GM08714 (cell line): ENCODE results near the gene CTNNA2.

Experiments used
- H3K4me3 ChIP-seq: fragments of 200-500 bp; sonication (Bioruptor generic); 2 replicates; pipeline ENCODE4 v1.5.1; 2014; ENCODE audit warnings: mild to moderate bottlenecking, low read length, inconsistent platforms
- ZNF274 ChIP-seq: IDR thresholded peaks from 2 replicates; pipeline ENCODE4 v1.6.1; 2012; ENCODE audit warnings: mild to moderate bottlenecking, low read depth, low read length

Gene CTNNA2

DNA sequence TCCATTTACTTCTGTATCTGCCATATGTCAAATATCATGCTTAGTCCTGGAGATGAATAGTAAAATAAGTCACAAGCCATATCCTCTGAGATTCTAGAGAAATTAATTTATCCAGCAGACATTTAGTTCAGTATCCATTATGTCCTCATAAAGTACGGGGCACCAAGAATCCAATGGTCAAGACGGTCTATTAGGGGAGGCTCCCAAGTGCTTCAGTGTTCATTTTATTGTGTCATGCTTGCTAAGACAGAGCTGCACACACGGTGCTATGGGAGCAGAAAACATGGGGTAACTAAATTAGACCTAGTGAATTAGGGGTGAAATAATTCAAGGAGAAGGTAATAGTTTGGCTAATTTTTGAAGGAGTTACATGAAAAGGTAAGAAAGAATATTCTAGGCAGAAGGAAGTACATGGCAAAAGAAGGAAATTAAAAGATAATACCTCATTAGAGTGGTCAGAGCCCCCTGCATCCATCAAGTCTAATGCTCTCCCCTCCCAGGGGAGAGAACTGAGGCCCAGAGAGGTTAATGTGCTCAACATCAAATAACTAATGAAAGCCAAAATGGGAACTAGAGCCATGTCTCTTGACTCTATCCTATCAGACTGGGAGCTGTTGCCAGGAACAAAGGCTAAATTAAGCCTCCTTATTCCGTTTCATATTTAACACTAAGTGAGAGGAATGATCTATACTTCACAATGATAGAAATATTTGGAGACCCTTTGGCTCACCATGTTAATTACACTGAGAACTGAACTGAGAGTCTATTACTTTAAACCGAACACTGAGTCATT lies 433.0 kb downstream of the CTNNA2 start:
- TF ChIP-seq ZNF274, result no peak
- no peak overlapping the region for H3K4me3 ChIP-seq

DNA sequence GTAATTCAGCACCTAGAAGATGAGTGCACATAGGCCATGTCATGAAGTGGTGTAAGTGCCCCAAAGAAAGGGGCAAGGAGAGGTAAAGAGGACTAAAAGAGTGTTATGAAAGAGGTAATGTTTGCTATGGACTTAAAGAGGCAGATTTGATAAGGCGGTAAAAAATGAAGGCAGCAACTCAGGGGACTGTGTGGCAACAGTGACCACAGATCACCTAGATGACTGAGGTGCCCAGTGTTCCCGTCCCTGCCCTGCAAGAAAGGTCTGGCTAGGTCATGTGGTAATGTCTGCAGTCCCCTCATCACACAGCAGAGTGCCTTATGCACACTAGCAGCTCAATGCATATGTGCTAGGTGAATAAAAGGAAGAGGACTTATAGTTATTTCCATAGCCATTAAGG lies 434.9 kb downstream of the CTNNA2 start:
- H3K4me3 ChIP-seq, result no peak overlapping the region
- TF ChIP-seq ZNF274, result no peak

DNA sequence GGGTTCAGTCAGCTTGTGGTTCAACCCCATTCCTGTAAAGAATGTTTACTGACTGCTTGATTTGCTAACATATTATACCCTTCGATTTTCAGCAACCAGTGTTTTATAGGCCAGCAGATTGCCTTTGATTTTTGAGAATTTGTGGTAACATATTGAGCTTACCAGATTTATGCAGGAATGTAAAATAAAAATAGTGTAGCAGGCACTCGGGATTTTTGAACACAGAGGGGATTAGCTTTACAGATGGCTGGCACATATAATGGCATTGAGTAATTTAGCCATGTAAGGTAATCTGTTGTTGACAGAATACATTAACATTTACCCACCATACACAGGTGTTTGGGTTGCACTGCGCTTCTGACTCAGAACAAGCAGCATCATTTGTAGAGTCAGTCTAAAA lies 437.7 kb downstream of the CTNNA2 start:
- no peak overlapping the region for H3K4me3 ChIP-seq
- no peak for TF ChIP-seq ZNF274

DNA sequence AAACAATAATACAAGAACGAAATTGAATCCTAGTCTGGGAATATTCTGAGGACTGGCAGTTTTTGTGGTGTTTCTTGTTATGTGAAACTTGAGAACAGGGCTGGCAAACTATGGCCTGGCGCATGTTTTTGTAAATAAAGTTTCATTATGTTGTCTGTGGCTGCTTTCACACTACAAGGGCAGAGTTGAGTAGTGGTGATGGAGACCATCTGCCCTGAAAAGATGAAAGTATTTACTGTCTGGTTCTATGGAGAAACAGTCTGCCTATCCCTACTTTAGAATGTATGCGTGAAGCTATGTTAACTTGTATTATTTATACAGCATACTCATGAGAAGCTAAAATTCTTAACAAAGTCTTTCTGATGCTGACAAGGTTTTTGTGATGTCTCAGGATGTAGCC lies 439.8 kb downstream of the CTNNA2 start:
- no peak overlapping the region for H3K4me3 ChIP-seq
- TF ChIP-seq ZNF274, result no peak

DNA sequence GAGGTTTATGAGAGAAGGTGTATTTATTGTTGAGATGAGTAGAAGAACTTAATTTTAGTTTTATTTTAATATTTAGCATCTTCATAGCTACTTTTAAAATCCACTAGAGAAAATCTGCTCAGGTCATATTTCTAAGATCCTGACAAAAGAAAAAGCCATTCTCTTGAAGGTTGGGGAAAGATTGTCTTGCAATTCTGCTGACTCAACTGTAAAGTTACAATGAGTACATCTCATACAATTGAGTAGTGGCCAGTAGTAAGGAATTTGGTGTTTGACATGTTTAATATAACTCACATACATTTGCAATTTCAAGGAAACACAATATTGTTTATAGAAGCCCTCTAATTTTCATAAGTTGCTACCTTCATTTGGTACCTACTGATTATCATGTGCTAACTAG lies 447.2 kb downstream of the CTNNA2 start:
- H3K4me3 ChIP-seq, result no peak overlapping the region
- TF ChIP-seq ZNF274, result no peak

DNA sequence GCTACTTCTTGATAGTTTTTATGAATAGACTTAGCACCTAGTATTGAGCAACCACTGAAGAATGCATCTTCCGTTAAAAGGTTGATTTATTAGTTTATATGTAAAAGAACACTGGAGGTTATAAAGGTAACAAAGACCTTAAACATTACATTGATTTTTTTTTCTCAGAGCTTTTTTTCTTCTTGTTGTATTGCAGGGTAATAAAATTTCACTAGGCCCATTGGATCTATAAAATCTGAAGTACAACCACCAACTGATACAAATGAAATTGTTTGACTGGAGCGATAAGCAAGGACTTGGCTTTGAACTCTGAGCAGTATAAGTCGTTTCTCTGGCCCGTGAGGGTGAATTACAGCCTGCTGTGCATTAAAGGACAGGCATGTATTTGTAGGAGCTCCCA lies 447.7 kb downstream of the CTNNA2 start:
- H3K4me3 ChIP-seq, result no peak overlapping the region
- TF ChIP-seq ZNF274, result no peak

DNA sequence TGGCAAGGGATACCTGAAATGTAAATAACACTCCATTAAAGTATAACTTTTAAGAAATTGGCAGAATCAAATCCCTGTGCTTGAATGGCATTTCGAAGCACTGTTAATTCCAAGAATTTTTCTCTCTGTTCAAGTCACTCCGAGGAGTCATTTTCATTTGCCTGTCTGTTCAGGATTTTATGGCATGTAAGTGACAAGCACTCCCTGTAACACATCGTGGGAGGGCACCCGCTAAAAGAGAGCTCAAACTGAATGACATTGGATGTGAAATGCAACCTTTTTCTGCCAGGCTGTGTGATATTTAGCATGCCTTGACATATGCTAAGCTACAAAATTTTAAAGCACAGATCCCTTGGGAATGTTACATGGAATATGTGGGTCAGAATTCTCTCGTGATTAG lies 452.1 kb downstream of the CTNNA2 start:
- H3K4me3 ChIP-seq, result no peak overlapping the region
- no peak for TF ChIP-seq ZNF274

DNA sequence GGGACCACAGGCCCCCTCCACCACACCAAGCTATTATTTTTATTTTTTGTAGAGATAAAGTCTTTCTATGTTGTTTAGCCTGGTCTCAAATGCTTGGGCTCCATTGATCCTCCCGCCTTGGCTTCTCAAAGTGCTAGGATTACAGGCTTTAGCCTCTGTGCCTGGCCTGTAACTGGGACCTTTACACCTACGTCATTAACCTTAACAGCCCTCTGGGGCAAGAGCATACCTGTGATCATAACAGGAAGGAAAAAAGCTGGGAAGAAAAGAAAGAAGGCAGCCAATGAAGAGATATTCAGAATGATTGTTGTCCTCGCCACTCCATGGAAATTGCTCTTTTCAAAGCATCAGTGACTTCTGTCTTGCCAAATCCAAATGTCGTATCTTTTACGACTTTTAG lies 453.5 kb downstream of the CTNNA2 start:
- no peak for TF ChIP-seq ZNF274
- H3K4me3 ChIP-seq, result no peak overlapping the region

DNA sequence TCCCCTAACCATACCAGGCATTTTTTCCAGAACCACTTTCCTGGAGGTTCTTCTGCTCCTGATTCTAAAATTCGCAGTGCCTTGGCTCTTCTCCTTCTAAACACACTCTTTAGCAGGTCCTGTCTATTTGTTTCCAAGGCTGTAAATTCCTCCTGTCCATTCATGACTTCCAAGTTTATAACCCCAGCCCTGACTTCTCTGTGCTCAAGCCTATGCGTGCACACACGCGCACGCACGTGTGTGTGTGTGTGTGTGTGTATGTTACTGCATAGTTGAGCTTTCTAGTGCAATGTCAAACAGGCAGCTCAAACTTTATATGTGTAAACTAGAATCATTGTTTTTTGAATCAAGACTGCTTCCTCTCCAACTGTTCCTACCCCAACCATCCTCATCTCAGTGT lies 454.0 kb downstream of the CTNNA2 start:
- TF ChIP-seq ZNF274, result no peak
- H3K4me3 ChIP-seq, result no peak overlapping the region

DNA sequence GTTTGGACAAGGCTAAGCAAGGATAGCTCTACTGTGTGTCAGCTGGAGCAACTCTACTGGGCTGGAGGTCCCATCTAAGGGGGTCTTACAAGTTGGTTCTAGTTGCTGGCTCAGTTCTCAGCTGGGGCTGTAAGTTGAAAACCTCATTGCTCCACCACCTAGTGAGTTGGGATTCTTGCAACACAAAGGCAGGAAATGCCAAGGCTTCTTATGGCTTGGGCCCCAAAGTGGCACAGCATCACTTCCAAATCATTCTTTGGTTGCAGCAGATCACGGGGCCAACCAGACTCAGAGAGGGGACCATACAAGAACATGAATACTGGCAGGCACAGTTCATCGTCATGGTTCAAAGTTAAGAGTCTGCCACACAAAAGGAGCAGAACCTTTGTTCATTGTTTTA lies 459.0 kb downstream of the CTNNA2 start:
- no peak overlapping the region for H3K4me3 ChIP-seq
- no peak for TF ChIP-seq ZNF274

DNA sequence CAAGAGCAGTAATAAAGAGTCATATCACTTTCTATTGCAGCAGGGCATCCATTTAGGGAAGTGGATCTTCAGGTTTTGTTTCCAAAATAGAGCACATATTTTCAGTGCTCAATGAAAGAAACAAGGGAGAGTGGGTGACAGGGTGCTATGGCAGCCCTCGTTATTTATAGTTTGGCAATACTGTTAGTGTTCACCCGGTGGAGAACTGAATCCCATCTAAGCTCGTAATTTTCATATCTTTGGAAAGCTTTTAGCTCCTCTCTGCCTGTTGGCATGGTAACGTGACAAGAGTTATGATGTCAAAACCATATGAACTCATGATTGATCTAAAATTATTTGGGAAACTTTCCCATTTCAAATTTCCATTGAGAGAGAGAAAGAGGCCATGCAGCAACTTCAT lies 459.8 kb downstream of the CTNNA2 start:
- H3K4me3 ChIP-seq, result no peak overlapping the region
- TF ChIP-seq ZNF274, result no peak

DNA sequence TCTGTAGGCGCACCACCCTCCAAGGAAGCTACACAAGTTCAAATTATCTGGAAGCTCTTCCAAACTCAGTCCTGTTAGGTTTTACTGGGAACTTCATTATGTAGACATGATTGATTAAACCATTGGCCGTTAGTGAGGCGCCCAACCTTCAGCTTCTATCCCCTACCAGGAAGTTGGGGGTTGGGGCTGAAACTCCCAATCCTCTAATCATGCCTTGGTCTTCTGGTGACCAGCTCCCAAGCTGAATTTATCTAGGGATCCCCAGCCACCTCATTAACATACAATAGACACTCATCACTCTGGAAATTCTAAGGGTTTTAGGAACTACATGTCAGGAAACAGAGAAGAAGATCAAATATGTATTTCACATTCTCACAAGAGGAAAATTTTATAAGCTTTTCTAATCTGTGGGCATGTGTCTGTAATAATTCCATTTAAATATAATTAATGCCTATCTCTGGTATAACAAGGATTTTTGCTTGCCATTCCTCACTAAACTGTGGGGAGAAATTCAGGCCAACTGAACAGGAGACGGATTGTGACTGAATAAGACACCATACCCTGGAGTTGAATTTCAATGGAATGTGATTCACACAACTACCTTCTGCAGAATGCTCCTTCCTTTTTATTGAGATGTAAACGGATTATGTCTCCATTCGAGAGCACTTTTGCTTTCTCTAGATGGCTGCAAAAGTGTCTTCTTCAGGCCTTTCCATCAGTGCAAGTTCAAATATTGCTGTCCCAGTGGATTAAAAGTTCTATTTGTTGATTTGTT lies 463.1 kb downstream of the CTNNA2 start:
- no peak overlapping the region for H3K4me3 ChIP-seq
- no peak for TF ChIP-seq ZNF274

DNA sequence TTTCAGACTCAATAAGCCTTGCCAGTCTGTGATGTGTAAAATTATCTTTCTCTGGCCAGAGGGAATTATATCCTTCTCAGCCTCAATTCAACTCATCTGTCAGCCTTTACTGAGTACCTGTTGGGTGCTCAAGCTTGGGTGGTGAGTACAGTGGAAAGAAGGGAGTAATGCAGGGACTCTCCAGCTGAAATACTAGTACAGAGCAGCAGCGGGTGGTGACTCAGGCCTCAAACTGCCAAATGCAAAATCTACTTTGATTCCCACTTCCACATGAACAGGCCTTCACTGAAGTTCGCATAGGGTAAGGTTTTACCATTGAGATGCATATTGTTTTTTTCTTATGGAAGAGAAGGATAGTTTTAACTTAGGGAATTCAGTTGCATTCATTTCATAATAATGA lies 464.9 kb downstream of the CTNNA2 start:
- no peak for TF ChIP-seq ZNF274
- no peak overlapping the region for H3K4me3 ChIP-seq

DNA sequence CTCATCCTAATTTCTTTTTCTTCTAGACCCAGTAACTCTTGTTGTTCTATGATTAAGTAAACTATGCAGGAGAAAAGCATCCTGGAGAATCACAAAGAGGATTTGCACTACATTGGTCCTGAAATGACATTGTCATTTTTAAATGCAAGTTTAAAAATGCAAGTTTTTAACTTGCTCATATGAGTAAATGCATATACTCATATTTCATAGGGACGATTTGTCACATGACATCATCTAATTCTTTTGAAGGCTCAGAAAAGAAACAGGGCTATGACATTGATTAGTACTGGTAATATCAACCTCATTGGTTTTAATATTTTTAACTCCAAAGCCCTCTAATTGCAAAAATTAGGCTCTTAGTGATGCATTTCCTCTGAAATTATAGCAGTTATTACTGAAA lies 467.3 kb downstream of the CTNNA2 start:
- no peak for TF ChIP-seq ZNF274
- no peak overlapping the region for H3K4me3 ChIP-seq

DNA sequence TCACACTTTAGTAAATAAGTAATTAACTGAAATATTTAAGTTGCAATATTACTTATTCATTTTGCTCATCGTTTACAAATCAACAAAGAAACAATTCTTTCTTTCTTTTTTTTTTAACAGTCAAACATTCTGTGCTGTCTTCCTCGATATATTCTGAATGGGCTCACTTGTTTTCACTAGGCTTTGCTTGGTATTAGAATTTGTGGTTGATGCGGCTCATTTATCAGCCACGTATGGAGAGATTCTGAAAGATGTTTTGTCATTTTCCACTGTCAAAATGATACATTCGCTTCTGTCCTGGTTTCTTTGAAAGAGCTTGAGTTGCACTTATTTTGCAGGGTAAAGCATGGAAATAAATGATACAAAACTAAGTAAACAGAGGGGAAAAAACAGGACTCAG lies 468.0 kb downstream of the CTNNA2 start:
- no peak for TF ChIP-seq ZNF274
- H3K4me3 ChIP-seq, result no peak overlapping the region

DNA sequence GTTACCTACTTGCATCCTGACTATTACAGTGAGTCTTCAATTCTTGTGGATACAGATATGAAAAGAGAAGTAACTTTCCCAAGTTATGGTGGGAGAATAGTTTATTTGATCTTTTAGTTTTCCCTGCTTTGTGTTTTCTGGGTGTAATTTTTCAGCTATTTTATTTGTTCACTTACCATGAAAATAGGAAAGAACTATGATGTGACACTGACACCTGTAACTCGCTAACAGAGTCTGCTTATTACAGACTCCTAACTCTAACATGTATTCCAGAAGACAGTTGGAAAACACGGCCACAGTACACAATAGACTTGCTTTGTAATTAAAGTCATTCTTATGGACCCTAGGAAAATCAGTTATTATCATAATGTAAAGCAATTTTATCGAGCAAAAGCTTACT lies 468.5 kb downstream of the CTNNA2 start:
- TF ChIP-seq ZNF274, result no peak
- no peak overlapping the region for H3K4me3 ChIP-seq

DNA sequence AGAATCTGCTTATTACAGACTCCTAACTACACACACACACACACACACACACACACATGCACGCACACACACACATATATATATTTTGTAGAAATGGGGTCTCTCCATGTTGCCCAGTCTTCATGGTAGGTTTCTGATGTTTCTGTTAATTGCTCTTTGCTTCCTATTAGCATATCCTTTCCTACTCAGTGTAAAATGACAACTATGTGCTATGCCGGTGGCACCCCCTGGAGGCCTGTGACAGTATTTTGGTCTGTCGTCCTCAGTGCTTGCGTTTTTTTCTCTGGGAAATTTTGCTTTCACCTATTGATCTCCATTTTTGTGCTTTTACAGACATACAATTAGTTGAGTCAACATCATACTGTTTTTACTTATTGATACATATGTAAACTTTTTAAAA lies 469.6 kb downstream of the CTNNA2 start:
- TF ChIP-seq ZNF274, result no peak
- H3K4me3 ChIP-seq, result no peak overlapping the region
